SU-DHL-6 (cell line): ENCODE data around the gene IL1A.

ENCODE experiments used
- H2AFZ ChIP-seq: fragments of 200-600 bp; sonication (generic); 2 replicates; pipeline ENCODE4 v1.6.1; 2014; ENCODE audit warnings: low read depth, mild to moderate bottlenecking, moderate library complexity, mixed read lengths, antibody characterized with exemption, low read length; ENCODE audit not compliant: severe bottlenecking
- H3F3A ChIP-seq: fragments of 200-600 bp; shearing (Covaris generic); 2 replicates; pipeline ENCODE4 v1.6.0; 2016; ENCODE audit warnings: antibody characterized with exemption, mild to moderate bottlenecking; ENCODE audit not compliant: insufficient read depth
- H3K27ac ChIP-seq: fragments of 200-600 bp; sonication (generic); 2 replicates; pipeline ENCODE4 v1.5.1; 2016; ENCODE audit warnings: low read depth, mild to moderate bottlenecking, low read length, moderate library complexity, mixed read lengths
- H3K27me3 ChIP-seq: fragments of 200-600 bp; sonication (generic), shearing (Covaris generic); 2 replicates; pipeline ENCODE4 v1.6.0; 2014; ENCODE audit warnings: mild to moderate bottlenecking, low read length
- H3K36me3 ChIP-seq: fragments of 200-600 bp; sonication (generic); 2 replicates; pipeline ENCODE4 v1.6.1; 2014; ENCODE audit warnings: mild to moderate bottlenecking, low read length, mixed read lengths
- H3K4me2 ChIP-seq: fragments of 300-600, 200-600 bp; shearing (Covaris generic), sonication (generic); 2 replicates; pipeline ENCODE4 v1.6.0; 2014; ENCODE audit warnings: low read length, low read depth, mild to moderate bottlenecking; ENCODE audit not compliant: poor library complexity, severe bottlenecking
- H3K4me3 ChIP-seq: fragments of 200-600 bp; sonication (generic); 2 replicates; pipeline ENCODE4 v1.5.1; 2014; ENCODE audit warnings: antibody characterized with exemption, low read length, mild to moderate bottlenecking, mixed read lengths; ENCODE audit not compliant: insufficient read depth, poor library complexity, severe bottlenecking
- H3K79me2 ChIP-seq: fragments of 200-600 bp; sonication (generic); 2 replicates; pipeline ENCODE4 v1.6.1; 2014; ENCODE audit warnings: mild to moderate bottlenecking, low read length, moderate library complexity; ENCODE audit not compliant: insufficient read depth
- H3K9ac ChIP-seq: fragments of 200-600 bp; sonication (generic); 2 replicates; pipeline ENCODE4 v1.7.0; 2014; ENCODE audit warnings: mild to moderate bottlenecking, low read length
- H3K9me2 ChIP-seq: fragments of 200-600 bp; sonication (generic); replicated peaks from 2 replicates; pipeline ENCODE4 v1.6.1; 2014; ENCODE audit warnings: low read length; ENCODE audit not compliant: insufficient read depth
- H3K9me3 ChIP-seq: fragments of 200-600 bp; sonication (generic); 2 replicates; pipeline ENCODE4 v1.6.1; 2014; ENCODE audit warnings: low read length, mixed read lengths; ENCODE audit not compliant: insufficient read depth
- H4K20me1 ChIP-seq: fragments of 200-600 bp; sonication (generic); 2 replicates; pipeline ENCODE4 v1.6.1; 2014; ENCODE audit warnings: low read depth, mild to moderate bottlenecking, antibody characterized with exemption, low read length, moderate library complexity, mixed read lengths
- EZH2phosphoT487 ChIP-seq: fragments of 200-600 bp; sonication (generic), shearing (Covaris generic); conservative IDR thresholded peaks from 2 replicates; pipeline ENCODE4 v1.6.1; 2018; ENCODE audit warnings: mild to moderate bottlenecking, antibody characterized with exemption, low read length, moderate library complexity, mixed read lengths
- TF ChIP-seq, protein P1 (sequence below): fragments of 200-600 bp; sonication (generic); IDR thresholded peaks from one replicate; pipeline ENCODE4 v1.5.1; 2017; ENCODE audit warnings: antibody characterized with exemption, mild to moderate bottlenecking, low read length, moderate library complexity; ENCODE audit not compliant: insufficient read depth, poor library complexity, severe bottlenecking

The IL1A gene

DNA sequence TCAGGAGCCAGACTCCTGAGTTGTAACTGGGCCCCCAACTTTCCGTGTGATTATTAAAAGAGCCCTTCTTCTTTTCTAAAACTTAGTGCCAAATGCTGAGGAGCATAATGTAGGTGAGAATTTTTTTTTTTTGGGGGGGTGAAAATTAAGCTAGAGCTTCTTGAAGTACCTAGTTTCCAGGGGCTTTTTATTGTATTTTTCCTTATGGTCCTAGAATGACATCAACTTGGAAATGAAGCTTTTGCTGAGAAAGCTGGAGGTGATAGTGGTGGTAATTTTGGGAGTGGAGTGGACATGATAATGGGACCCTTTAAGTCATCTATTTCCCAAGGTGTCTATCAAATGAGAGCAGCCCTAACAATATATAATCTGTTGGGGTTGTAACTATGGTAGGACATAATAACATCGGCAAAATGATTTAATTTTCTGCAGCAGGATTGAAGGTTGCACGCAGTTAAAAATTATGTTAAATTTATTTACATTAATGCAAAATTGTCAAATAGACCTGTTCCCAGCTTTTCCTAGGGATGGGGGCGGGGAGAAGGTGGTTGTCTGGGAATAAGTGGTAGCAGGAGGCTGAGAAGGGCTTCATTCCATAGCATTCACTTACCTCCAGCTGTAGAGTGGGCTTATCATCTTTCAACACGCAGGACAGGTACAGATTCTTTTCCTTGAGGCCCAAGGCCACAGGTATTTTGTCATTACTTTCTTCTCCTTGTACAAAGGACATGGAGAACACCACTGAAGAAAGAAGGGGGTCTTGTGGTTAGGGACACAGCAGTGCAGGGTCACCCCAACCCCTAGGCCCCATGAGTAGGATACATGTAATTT lies 46.6 kb upstream of the IL1A start:
- TF ChIP-seq, protein P1, sequence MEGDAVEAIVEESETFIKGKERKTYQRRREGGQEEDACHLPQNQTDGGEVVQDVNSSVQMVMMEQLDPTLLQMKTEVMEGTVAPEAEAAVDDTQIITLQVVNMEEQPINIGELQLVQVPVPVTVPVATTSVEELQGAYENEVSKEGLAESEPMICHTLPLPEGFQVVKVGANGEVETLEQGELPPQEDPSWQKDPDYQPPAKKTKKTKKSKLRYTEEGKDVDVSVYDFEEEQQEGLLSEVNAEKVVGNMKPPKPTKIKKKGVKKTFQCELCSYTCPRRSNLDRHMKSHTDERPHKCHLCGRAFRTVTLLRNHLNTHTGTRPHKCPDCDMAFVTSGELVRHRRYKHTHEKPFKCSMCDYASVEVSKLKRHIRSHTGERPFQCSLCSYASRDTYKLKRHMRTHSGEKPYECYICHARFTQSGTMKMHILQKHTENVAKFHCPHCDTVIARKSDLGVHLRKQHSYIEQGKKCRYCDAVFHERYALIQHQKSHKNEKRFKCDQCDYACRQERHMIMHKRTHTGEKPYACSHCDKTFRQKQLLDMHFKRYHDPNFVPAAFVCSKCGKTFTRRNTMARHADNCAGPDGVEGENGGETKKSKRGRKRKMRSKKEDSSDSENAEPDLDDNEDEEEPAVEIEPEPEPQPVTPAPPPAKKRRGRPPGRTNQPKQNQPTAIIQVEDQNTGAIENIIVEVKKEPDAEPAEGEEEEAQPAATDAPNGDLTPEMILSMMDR = no peak
- TF ChIP-seq EZH2phosphoT487 = no peak

DNA sequence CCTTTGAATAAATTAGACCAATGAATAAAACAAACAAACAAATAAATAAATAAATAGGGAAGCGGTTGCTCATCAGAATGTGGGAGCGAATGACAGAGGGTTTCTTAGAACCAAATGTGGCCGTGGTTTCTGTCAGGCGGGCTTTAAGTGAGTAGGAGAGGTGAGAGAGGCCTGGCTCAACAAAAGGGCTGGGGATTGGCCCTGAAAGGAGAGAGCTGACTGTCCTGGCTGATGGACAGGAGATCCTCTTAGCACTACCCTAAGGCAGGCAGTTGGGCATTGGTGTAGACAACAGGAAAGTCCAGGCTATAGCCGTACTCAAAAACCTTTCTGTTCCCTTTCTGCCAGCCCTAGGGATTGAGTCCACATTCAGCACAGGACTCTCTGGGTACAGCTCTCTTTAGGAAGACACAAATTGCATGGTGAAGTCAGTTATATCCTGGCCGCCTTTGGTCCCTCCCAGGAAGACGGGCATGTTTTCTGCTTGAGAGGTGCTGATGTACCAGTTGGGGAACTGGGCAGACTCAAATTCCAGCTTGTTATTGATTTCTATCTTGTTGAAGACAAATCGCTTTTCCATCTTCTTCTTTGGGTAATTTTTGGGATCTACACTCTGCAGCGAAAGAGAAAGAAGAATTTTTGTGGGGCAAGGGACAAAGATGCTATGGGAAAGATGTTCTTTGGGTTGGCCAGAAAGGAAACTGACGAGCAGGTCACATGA lies 45.8 kb upstream of the IL1A start:
- no peaks in the 10 kb centered on the region for H3K36me3 ChIP-seq
- H3K9me2 ChIP-seq = no peaks in the 10 kb centered on the region
- no peaks in the 10 kb centered on the region for H3F3A ChIP-seq
- H3K27me3 ChIP-seq = no peaks in the 10 kb centered on the region
- H2AFZ ChIP-seq = no peak overlapping the region
- H3K27ac ChIP-seq = no peak overlapping the region
- no peak overlapping the region for H3K4me3 ChIP-seq
- H3K9ac ChIP-seq = no peak overlapping the region
- no peak overlapping the region for H3K4me2 ChIP-seq
- H3K79me2 ChIP-seq = no peaks in the 10 kb centered on the region
- no peak for TF ChIP-seq EZH2phosphoT487
- TF ChIP-seq, protein P1 = no peak
- no peaks in the 10 kb centered on the region for H3K9me3 ChIP-seq
- no peaks in the 10 kb centered on the region for H4K20me1 ChIP-seq

More for the DNA sequence above, 46.6 kb upstream of the IL1A start:
- Histone ChIP-seq H3K9me3 (no peaks in the 10 kb centered on the region), H3K4me2 (no peak overlapping the region), H3K27ac (no peak overlapping the region), H3K4me3 (no peak overlapping the region), H3K9me2 (no peaks in the 10 kb centered on the region), H3K9ac (no peak overlapping the region), H3K36me3 (no peaks in the 10 kb centered on the region), H2AFZ (no peak overlapping the region), H4K20me1 (no peaks in the 10 kb centered on the region), H3K27me3 (no peaks in the 10 kb centered on the region), H3K79me2 (no peaks in the 10 kb centered on the region), H3F3A (no peaks in the 10 kb centered on the region)

DNA sequence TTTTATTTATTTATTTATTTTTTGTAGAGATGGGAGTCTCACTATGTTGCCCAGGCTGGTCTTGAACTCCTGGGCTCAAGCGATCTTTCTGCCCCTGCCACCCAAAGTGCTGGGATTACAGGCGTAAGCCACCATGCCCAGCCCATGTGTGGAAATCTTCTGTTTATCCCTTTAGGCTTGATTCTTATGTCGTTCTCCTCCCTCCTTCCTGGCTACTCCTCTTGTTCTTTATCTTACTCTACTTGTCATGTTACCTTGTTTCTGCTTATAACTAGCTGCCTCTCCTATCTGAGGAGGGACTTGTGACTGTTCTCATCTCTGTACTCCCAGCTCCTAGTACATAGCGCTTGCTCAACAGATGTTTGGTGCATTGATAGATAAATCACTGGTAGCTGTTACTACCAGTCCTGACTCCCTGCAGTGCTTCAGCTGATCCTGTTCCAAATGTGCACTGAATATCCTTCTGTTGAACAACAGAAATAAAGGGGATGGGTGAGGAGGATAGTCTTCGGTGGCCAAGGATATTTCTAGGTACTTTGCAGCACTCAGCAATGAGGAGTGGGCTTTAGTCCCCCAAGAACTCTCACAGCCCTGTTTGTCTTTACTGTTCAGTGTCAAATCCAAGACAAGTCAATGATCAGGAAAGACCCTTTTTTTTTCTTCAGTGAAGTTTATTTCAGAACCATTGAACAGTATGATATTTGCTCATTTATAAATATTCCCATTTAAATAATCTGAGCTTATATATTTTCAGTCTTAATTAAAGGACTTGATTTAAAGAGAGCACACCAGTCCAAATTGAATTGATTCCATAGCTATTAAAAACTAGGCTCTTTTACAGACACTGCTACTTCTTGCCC lies 45.0 kb upstream of the IL1A start:
- no peak for TF ChIP-seq EZH2phosphoT487
- TF ChIP-seq, protein P1 = no peak
- Histone ChIP-seq H3K9ac (no peak overlapping the region), H3K4me2 (no peak overlapping the region), H2AFZ (no peak overlapping the region), H4K20me1 (no peaks in the 10 kb centered on the region), H3K79me2 (no peaks in the 10 kb centered on the region), H3K9me2 (no peaks in the 10 kb centered on the region), H3K27ac (no peak overlapping the region), H3K27me3 (no peaks in the 10 kb centered on the region), H3F3A (no peaks in the 10 kb centered on the region), H3K4me3 (no peak overlapping the region), H3K9me3 (no peaks in the 10 kb centered on the region), H3K36me3 (no peaks in the 10 kb centered on the region)
